Right kidney (tissue), 9 donors: Measurements from ENCODE around the gene PRPF38B.
"Not testable (repeated sequence)": the region's sequence is repeated elsewhere in the genome, so short reads cannot be mapped to it uniquely, and the experiment has no call there.

Experiments
- DNase-seq: peaks from one replicate; pipeline ENCODE4 v3.0.0-alpha.2; 2016
- long read RNA-seq, 8 donors: transcript quantifications; one replicate each; lab custom pipeline, GENCODE V29; 2026

Gene PRPF38B, protein sequence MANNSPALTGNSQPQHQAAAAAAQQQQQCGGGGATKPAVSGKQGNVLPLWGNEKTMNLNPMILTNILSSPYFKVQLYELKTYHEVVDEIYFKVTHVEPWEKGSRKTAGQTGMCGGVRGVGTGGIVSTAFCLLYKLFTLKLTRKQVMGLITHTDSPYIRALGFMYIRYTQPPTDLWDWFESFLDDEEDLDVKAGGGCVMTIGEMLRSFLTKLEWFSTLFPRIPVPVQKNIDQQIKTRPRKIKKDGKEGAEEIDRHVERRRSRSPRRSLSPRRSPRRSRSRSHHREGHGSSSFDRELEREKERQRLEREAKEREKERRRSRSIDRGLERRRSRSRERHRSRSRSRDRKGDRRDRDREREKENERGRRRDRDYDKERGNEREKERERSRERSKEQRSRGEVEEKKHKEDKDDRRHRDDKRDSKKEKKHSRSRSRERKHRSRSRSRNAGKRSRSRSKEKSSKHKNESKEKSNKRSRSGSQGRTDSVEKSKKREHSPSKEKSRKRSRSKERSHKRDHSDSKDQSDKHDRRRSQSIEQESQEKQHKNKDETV
- long read RNA-seq, donor 1, transcript PRPF38B-205 (2 exons, 1,352 nt) = minor isoform, 17 of 37 reads
- long read RNA-seq, donor 1, transcript PRPF38B-203 (6 exons, 3,693 nt) = major isoform, 19 of 37 reads
- long read RNA-seq, donor 1, partial matches to known transcripts = 0 of 37 reads
- long read RNA-seq, donor 1, other reads (novel, unspliced or antisense) = 0 of 37 reads
- long read RNA-seq, donor 2, transcript PRPF38B-203 (6 exons, 3,693 nt) = major isoform, 13 of 21 reads
- long read RNA-seq, donor 2, transcript PRPF38B-205 (2 exons, 1,352 nt) = minor isoform, 8 of 21 reads
- long read RNA-seq, donor 2, partial matches to known transcripts = 0 of 21 reads
- long read RNA-seq, donor 2, other reads (novel, unspliced or antisense) = 0 of 21 reads
- long read RNA-seq, donor 3, transcript PRPF38B-205 (2 exons, 1,352 nt) = major isoform, 17 of 59 reads
- long read RNA-seq, donor 3, partial matches to known transcripts = 39 of 59 reads
- long read RNA-seq, donor 3, other reads (novel, unspliced or antisense) = 0 of 59 reads
- long read RNA-seq, donor 4, transcript PRPF38B-205 (2 exons, 1,352 nt) = major isoform, 21 of 96 reads
- long read RNA-seq, donor 4, transcript PRPF38B-203 (6 exons, 3,693 nt) = minor isoform, 14 of 96 reads
- long read RNA-seq, donor 4, partial matches to known transcripts = 59 of 96 reads
- long read RNA-seq, donor 4, other reads (novel, unspliced or antisense) = 0 of 96 reads
- long read RNA-seq, donor 5, transcript PRPF38B-203 (6 exons, 3,693 nt) = major isoform, 13 of 27 reads
- long read RNA-seq, donor 5, transcript PRPF38B-205 (2 exons, 1,352 nt) = major isoform, 13 of 27 reads
- long read RNA-seq, donor 5, partial matches to known transcripts = 0 of 27 reads
- long read RNA-seq, donor 5, other reads (novel, unspliced or antisense) = 0 of 27 reads
- long read RNA-seq, donor 6, transcript PRPF38B-205 (2 exons, 1,352 nt) = major isoform, 16 of 29 reads
- long read RNA-seq, donor 6, transcript PRPF38B-203 (6 exons, 3,693 nt) = minor isoform, 12 of 29 reads
- long read RNA-seq, donor 6, partial matches to known transcripts = 0 of 29 reads
- long read RNA-seq, donor 6, other reads (novel, unspliced or antisense) = 0 of 29 reads
- long read RNA-seq, donor 7, transcript PRPF38B-205 (2 exons, 1,352 nt) = minor isoform, 13 of 37 reads
- long read RNA-seq, donor 7, transcript PRPF38B-203 (6 exons, 3,693 nt) = major isoform, 15 of 37 reads
- long read RNA-seq, donor 7, partial matches to known transcripts = 7 of 37 reads
- long read RNA-seq, donor 7, other reads (novel, unspliced or antisense) = 0 of 37 reads
- long read RNA-seq, donor 8, transcript PRPF38B-205 (2 exons, 1,352 nt) = major isoform, 11 of 22 reads
- long read RNA-seq, donor 8, transcript PRPF38B-203 (6 exons, 3,693 nt) = major isoform, 11 of 22 reads
- long read RNA-seq, donor 8, partial matches to known transcripts = 0 of 22 reads
- long read RNA-seq, donor 8, other reads (novel, unspliced or antisense) = 0 of 22 reads

GRCh38 chr1:108691942-108692723 lies at the start of gene PRPF38B:
Gene PRPF38B, plus strand, starts transcription at chr1:108692310. Its CDS starts 282 bp downstream, at chr1:108692592.
- DNase-seq = peak; percentile 99

- DNase-seq = no peak
These were observed 48.4 kb upstream of the PRPF38B start for GRCh38 chr1:108643492-108644335.

DNA sequence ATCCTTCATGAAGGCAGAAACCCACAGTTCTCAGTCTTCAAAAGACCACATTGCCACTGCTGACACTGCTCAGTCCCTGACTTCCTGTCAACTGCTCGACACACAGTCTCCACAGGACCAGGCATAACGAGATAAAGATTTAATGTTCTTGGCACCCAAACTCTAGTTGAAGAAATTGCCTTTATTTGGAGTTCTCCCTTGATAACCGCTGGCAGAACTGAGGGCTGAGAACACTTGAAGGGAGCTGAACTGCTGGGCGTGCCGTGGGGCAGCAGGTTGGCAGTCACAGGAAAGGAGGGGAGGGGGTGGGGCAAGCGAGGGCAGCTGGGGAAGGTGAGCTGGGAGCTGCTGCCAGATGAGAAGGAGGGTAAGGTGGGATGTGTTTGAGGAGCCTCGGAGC lies 47.1 kb upstream of the PRPF38B start:
- DNase-seq = no peak

DNA sequence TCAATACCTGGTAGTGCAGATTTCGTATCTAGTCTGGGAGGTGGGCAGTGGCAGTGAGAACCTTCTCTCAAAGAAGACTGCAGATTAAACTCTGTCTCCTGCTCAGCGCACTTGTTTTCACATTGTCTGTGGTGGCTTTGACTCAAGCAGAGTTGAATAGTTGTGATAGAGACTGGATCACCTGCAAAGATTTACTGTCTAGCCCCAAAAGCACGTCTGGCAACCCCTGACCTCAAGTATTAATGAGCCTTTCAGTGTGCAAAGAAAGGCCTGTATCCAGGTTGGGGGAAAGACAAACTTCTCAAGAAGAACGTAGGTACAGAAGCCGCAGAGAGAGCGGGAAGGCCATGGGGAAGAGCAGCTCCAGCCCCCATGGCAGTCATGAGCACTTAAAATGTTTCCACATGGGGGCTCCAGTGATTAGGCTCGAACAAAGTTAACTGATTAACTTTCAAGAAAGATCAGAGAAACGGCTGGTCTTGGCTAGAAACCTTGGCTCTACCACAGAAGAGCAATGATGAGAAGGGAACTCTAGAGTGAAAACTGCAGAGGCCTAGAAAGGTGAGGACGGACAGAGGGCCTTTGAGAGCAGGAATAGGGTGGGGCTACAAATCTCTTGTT lies 46.4 kb upstream of the PRPF38B start:
- no peak for DNase-seq

GRCh38 chr1:108646265-108646647 lies 45.9 kb upstream of the PRPF38B start:
- no peak for DNase-seq

- DNase-seq = no peak
These were observed 45.4 kb upstream of the PRPF38B start for GRCh38 chr1:108646648-108647269.

- no peak for DNase-seq
These were observed 38.5 kb upstream of the PRPF38B start for GRCh38 chr1:108653431-108654105.

DNA sequence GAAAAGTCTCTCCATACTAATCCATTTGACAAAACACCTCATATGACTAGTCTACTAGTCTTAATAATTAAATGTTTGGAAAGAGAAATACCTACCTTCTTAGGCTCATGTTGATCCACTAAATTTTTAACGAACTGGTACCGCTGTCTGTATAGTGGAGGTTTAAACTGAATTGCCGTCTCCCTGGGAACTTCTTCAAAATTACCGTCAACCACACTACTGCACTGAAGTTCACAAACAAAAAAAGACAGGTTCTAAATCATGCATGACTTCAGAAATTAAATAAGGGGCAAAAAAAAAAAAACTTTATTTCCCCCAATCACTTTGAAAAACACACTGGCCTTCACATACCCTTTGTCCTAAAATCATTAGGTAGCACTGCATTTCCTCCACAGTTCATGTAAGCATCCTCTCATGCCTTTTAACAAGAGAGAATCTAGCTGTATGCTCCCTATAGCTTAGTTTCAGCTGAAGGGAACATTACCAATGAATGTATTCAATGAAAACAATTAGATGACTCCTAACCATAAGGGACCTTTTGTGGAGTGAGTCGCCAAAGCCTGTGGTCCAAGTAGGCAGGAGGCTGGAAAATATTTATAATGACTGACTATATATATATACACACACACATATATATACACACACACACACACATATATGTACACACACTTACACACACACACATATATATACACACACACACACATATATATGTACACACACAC lies 34.6 kb upstream of the PRPF38B start:
- no peak for DNase-seq

- peak; percentile 97 for DNase-seq
These were observed 31.0 kb upstream of the PRPF38B start, which contains the start of gene HENMT1 for GRCh38 chr1:108661030-108661609. Gene HENMT1, minus strand, starts transcription at chr1:108661093. Its CDS starts 1,209 bp downstream, at chr1:108659884.

GRCh38 chr1:108663074-108663473 lies 29.0 kb upstream of the PRPF38B start:
- DNase-seq = no peak

GRCh38 chr1:108664481-108664880 lies 27.6 kb upstream of the PRPF38B start:
- DNase-seq = no peak

- no peak for DNase-seq
These were observed 27.0 kb upstream of the PRPF38B start for GRCh38 chr1:108665067-108665466.

DNA sequence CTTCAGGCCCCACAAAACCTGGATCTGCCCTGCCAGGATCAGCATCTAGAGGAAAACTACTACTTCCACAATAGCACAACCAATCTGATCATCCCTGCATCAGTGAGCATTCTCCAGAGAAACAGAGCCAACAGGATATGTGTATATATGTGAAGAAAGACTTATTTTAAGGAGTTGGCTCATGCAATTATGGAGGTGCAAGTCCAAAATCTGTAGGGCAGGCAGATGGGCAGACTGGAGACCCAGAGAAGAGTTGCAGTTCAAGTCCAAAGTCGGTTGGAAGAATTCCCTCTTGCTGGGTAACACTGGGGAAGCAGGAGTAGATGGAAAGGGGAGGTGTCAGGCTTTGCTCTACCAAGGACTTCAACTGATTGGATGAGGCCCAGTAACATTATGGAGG lies 26.3 kb upstream of the PRPF38B start:
- DNase-seq = no peak

DNA sequence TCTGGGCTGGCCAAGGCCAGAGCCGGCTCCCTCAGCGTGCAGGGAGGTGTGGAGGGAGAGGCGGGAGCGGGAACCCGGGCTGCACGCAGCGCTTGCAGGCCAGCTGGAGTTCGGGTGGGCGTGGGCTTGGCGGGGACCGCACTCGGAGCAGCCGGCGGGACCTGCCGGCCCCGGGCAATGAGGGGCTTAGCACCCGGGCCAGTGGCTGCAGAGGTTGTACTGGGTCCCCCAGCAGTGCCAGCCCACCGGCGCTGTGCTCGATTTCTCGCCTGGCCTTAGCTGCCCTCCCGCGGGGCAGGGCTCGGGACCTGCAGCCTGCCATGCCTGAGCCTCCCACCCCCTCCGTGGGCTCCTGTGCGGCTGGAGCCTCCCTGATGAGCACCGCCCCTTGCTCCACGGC lies 24.7 kb upstream of the PRPF38B start:
- DNase-seq = not testable (repeated sequence)

DNA sequence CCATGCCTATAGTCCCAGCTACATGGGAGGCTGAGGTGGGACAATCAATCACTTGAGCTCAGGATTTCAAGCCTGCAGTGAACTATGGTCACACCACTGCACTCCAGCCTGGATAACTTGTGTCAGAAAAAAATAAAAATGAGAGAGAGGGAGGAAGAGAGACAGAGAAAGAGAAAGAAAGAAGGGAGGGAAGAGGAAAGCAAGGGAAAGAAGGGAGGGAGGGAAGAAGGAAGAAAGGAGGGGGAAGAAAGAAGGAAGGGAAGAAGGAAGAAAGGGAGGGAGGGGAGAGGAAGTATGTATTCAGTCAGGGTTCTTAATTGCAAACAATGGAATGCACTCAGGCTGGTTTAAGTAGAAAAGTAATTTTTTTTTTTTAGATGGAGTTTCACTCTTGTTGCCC lies 23.3 kb upstream of the PRPF38B start:
- no peak for DNase-seq

DNA sequence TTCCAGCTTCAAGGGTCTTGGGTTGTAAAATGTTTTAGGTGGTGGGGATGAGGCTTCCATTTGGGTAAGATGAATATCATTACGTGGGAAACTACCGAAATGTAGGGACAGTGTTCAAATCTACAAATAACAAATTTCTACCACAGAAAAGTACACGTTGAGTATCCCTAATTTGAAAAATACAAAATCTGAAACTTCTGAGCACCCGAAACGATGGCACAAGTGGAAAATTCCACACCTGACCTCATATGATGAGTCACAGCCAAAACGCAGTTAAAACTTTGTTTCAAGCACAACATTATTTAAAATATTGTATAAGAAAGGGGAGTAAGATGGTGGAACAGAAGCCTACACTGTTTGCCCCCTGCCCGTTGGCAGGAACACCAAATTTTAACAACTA lies 22.4 kb upstream of the PRPF38B start:
- no peak for DNase-seq
